ENCODE results near the gene MESP2. TPM values are rescaled to one million over a fixed set of nuclear protein-coding genes. Genes with fewer than 3 reads are reported as not detected.
A peak's percentile ranks its signal among the peaks of the same experiment; 100 is the strongest.
"Not testable (repeated sequence)": the region's sequence is repeated elsewhere in the genome, so short reads cannot be mapped to it uniquely, and the experiment has no call there.

The MESP2 gene
- total RNA-seq, 1 donor from 2014 or later: not detected

DNA sequence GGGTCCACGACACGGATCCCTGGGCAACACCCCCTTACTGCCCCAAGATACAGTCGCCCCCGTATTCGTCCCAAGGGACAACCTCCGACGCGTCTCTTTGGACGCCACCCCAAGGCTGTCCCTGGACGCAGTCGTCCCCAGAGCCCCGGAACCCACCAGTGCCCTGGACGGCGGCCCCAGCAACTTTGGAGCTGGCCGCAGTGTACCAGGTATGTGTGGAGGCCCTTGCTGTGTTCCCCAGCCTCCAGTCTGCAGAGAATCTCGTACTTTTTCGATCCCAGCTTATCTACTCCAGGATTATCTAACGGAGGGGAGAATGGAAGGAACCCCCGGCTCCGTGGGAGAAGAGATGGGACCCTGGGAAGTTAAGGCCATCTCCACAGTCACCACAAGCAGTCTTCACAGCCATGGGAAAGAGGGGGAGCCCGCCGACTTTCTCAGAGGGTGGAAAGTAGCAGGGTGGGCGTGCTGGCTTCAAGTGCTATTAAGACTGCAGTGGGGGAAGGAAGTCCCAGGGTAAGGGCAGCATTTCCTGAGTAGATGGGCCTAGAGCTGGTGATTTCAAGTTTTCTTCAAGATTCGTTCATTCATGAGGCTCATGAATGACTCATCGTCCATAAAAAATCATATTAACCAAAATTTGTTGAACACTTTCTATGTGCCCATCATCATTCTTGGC, 1.1 kb downstream of the MESP2 start:
- H3K4me3 ChIP-seq (ENCODE audit: low read length in 3 of 3): peak overlapping the region in 1 of 3 donors; percentile 66
- H3K36me3 ChIP-seq (ENCODE audit: control insufficient read depth in 3 of 3, insufficient read depth in 3 of 3, low read length in 3 of 3): no peaks in the 10 kb centered on the region
- H3K27ac ChIP-seq (ENCODE audit: low read depth, low read length): no peak overlapping the region
- H3K4me1 ChIP-seq (ENCODE audit: control insufficient read depth in 3 of 3, insufficient read depth in 3 of 3, low read length in 3 of 3): peaks cover 3 to 11% (median 4%) of the 10 kb centered on the region in 3 donors
- H3K9ac ChIP-seq (ENCODE audit: low read depth in 1 of 3, low read length in 3 of 3): peak overlapping the region in 1 of 3 donors; percentile 79
- H3K27me3 ChIP-seq (ENCODE audit: control insufficient read depth in 3 of 3, insufficient read depth in 3 of 3, low read length in 3 of 3): no peaks in the 10 kb centered on the region
- H3K9me3 ChIP-seq (ENCODE audit: control insufficient read depth in 3 of 3, low read length in 3 of 3): no peaks in the 10 kb centered on the region

- Histone ChIP-seq H3K36me3 (ENCODE audit: control insufficient read depth in 3 of 3, insufficient read depth in 3 of 3, low read length in 3 of 3) (no peaks in the 10 kb centered on the region), H3K4me3 (ENCODE audit: low read length in 3 of 3) (no peak overlapping the region), H3K4me1 (ENCODE audit: control insufficient read depth in 3 of 3, insufficient read depth in 3 of 3, low read length in 3 of 3) (peaks cover 3 to 11% (median 4%) of the 10 kb centered on the region in 3 donors), H3K9me3 (ENCODE audit: control insufficient read depth in 3 of 3, low read length in 3 of 3) (no peaks in the 10 kb centered on the region), H3K9ac (ENCODE audit: low read depth in 1 of 3, low read length in 3 of 3) (no peak overlapping the region), H3K27ac (ENCODE audit: low read depth, low read length) (no peak overlapping the region), H3K27me3 (ENCODE audit: control insufficient read depth in 3 of 3, insufficient read depth in 3 of 3, low read length in 3 of 3) (no peaks in the 10 kb centered on the region)
Measured at GRCh38 chr15:89777782-89778380, 1.7 kb downstream of the MESP2 start.

- H3K4me1 ChIP-seq (ENCODE audit: control insufficient read depth in 3 of 3, insufficient read depth in 3 of 3, low read length in 3 of 3): peaks cover 3 to 11% (median 4%) of the 10 kb centered on the region in 3 donors
- H3K27ac ChIP-seq (ENCODE audit: low read depth, low read length): no peak overlapping the region
- H3K36me3 ChIP-seq (ENCODE audit: control insufficient read depth in 3 of 3, insufficient read depth in 3 of 3, low read length in 3 of 3): no peaks in the 10 kb centered on the region
- no peak overlapping the region for H3K9ac ChIP-seq (ENCODE audit: low read depth in 1 of 3, low read length in 3 of 3)
- no peaks in the 10 kb centered on the region for H3K27me3 ChIP-seq (ENCODE audit: control insufficient read depth in 3 of 3, insufficient read depth in 3 of 3, low read length in 3 of 3)
- H3K4me3 ChIP-seq (ENCODE audit: low read length in 3 of 3): no peak overlapping the region
- H3K9me3 ChIP-seq (ENCODE audit: control insufficient read depth in 3 of 3, low read length in 3 of 3): no peaks in the 10 kb centered on the region
Measured at GRCh38 chr15:89778861-89779260, 2.7 kb downstream of the MESP2 start.

DNA sequence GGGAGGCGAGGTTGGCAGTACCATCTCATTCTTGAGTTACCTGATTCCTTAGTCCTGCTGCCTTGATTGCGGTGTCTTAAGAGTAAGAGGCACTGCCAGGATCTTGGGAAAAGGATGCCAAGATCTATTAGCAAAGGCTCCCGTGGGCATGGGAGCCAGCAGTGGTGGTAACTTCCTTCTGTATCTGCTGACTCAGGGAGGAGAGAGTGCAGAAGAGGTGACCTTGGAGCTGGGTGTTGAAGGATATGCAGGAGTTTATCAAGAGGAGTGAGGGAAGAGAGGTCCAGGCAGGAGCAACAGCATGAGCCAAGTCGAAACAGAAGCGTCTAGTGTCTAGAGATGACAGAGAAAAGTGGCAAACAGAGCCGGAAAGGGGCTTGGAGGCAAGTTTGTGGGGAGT, 4.5 kb downstream of the MESP2 start:
- H3K9me3 ChIP-seq (ENCODE audit: control insufficient read depth in 3 of 3, low read length in 3 of 3): no peaks in the 10 kb centered on the region
- no peak overlapping the region for H3K9ac ChIP-seq (ENCODE audit: low read depth in 1 of 3, low read length in 3 of 3)
- H3K4me3 ChIP-seq (ENCODE audit: low read length in 3 of 3): no peak overlapping the region
- H3K27me3 ChIP-seq (ENCODE audit: control insufficient read depth in 3 of 3, insufficient read depth in 3 of 3, low read length in 3 of 3): no peaks in the 10 kb centered on the region
- peaks cover 3 to 11% (median 4%) of the 10 kb centered on the region in 3 donors for H3K4me1 ChIP-seq (ENCODE audit: control insufficient read depth in 3 of 3, insufficient read depth in 3 of 3, low read length in 3 of 3)
- no peak overlapping the region for H3K27ac ChIP-seq (ENCODE audit: low read depth, low read length)
- no peaks in the 10 kb centered on the region for H3K36me3 ChIP-seq (ENCODE audit: control insufficient read depth in 3 of 3, insufficient read depth in 3 of 3, low read length in 3 of 3)

- Histone ChIP-seq H3K9ac (ENCODE audit: low read depth in 1 of 3, low read length in 3 of 3) (no peak overlapping the region), H3K4me3 (ENCODE audit: low read length in 3 of 3) (no peak overlapping the region), H3K27me3 (ENCODE audit: control insufficient read depth in 3 of 3, insufficient read depth in 3 of 3, low read length in 3 of 3) (no peaks in the 10 kb centered on the region), H3K9me3 (ENCODE audit: control insufficient read depth in 3 of 3, low read length in 3 of 3) (no peaks in the 10 kb centered on the region), H3K4me1 (ENCODE audit: control insufficient read depth in 3 of 3, insufficient read depth in 3 of 3, low read length in 3 of 3) (peaks cover 2 to 11% (median 4%) of the 10 kb centered on the region in 3 donors), H3K27ac (ENCODE audit: low read depth, low read length) (no peak overlapping the region), H3K36me3 (ENCODE audit: control insufficient read depth in 3 of 3, insufficient read depth in 3 of 3, low read length in 3 of 3) (no peaks in the 10 kb centered on the region)
Measured at GRCh38 chr15:89781055-89781454, 4.9 kb downstream of the MESP2 start.

GRCh38 chr15:89781891-89782618, 5.9 kb downstream of the MESP2 start:
- Histone ChIP-seq H3K36me3 (ENCODE audit: control insufficient read depth in 3 of 3, insufficient read depth in 3 of 3, low read length in 3 of 3) (no peaks in the 10 kb centered on the region), H3K9me3 (ENCODE audit: control insufficient read depth in 3 of 3, low read length in 3 of 3) (no peaks in the 10 kb centered on the region), H3K9ac (ENCODE audit: low read depth in 1 of 3, low read length in 3 of 3) (no peak overlapping the region), H3K27me3 (ENCODE audit: control insufficient read depth in 3 of 3, insufficient read depth in 3 of 3, low read length in 3 of 3) (no peaks in the 10 kb centered on the region), H3K4me3 (ENCODE audit: low read length in 3 of 3) (no peak overlapping the region), H3K4me1 (ENCODE audit: control insufficient read depth in 3 of 3, insufficient read depth in 3 of 3, low read length in 3 of 3) (peaks cover 0 to under 1% (median 0%) of the 10 kb centered on the region in 3 donors), H3K27ac (ENCODE audit: low read depth, low read length) (no peak overlapping the region)

DNA sequence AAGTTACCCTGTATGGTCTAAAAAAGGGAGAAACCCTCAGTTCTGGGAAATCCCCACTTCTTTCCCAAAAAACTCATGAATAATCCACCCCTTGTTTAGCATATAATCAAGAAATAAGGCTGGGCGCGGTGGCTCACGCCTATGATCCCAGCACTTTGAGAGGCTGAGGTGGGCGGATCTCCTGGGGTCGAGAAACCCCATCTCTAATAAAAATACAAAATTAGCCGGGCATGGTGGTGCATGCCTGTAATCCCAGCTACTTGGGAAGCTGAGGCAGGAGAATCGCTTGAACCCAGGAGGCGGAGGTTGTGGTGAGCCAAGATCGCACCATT, 6.5 kb downstream of the MESP2 start:
- not testable (repeated sequence) for H3K27ac ChIP-seq (ENCODE audit: low read depth, low read length); H3K9me3 ChIP-seq (ENCODE audit: control insufficient read depth in 3 of 3, low read length in 3 of 3); H3K4me3 ChIP-seq (ENCODE audit: low read length in 3 of 3); H3K4me1 ChIP-seq (ENCODE audit: control insufficient read depth in 3 of 3, insufficient read depth in 3 of 3, low read length in 3 of 3); H3K27me3 ChIP-seq (ENCODE audit: control insufficient read depth in 3 of 3, insufficient read depth in 3 of 3, low read length in 3 of 3); H3K9ac ChIP-seq (ENCODE audit: low read depth in 1 of 3, low read length in 3 of 3); H3K36me3 ChIP-seq (ENCODE audit: control insufficient read depth in 3 of 3, insufficient read depth in 3 of 3, low read length in 3 of 3)

DNA sequence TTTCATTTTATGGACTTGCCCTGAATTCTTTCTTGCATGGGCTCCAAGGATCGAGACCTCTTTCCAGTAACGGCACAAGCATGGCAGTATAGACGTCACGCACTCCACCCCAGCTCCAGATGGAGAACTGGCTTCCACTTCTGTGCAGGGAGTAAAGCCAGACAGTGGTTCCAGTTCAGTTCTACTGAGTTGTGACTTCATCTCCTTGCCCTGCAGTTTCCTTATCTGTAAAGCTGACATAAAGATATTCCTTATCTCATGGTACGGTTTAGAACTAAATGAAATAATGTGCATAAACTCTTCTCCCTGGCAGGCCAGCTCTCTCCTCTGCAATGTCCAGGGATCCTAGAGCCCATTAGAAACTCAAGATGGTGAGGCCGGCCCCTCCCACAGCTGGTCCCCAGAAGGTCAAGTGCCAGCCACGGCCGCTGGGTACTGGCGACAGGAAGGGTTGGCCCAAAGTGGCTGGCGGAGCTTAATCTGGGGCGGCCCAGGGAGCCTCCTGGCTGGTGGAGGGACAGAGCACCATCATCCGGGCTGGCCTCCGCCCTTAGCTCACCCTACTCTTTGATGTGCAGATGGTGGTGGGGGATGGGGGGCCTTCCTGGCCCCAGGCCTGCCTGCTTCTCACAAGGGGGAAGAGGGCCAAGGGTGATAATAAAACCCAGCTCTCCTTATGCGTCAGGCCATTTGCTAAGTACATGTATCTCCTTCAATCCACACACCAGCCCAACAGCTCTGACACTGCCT, 7.2 kb downstream of the MESP2 start:
- no peak overlapping the region for H3K27ac ChIP-seq (ENCODE audit: low read depth, low read length)
- no peaks in the 10 kb centered on the region for H3K27me3 ChIP-seq (ENCODE audit: control insufficient read depth in 3 of 3, insufficient read depth in 3 of 3, low read length in 3 of 3)
- H3K4me1 ChIP-seq (ENCODE audit: control insufficient read depth in 3 of 3, insufficient read depth in 3 of 3, low read length in 3 of 3): no peaks in the 10 kb centered on the region
- no peaks in the 10 kb centered on the region for H3K9me3 ChIP-seq (ENCODE audit: control insufficient read depth in 3 of 3, low read length in 3 of 3)
- H3K9ac ChIP-seq (ENCODE audit: low read depth in 1 of 3, low read length in 3 of 3): no peak overlapping the region
- H3K4me3 ChIP-seq (ENCODE audit: low read length in 3 of 3): no peak overlapping the region
- no peaks in the 10 kb centered on the region for H3K36me3 ChIP-seq (ENCODE audit: control insufficient read depth in 3 of 3, insufficient read depth in 3 of 3, low read length in 3 of 3)

DNA sequence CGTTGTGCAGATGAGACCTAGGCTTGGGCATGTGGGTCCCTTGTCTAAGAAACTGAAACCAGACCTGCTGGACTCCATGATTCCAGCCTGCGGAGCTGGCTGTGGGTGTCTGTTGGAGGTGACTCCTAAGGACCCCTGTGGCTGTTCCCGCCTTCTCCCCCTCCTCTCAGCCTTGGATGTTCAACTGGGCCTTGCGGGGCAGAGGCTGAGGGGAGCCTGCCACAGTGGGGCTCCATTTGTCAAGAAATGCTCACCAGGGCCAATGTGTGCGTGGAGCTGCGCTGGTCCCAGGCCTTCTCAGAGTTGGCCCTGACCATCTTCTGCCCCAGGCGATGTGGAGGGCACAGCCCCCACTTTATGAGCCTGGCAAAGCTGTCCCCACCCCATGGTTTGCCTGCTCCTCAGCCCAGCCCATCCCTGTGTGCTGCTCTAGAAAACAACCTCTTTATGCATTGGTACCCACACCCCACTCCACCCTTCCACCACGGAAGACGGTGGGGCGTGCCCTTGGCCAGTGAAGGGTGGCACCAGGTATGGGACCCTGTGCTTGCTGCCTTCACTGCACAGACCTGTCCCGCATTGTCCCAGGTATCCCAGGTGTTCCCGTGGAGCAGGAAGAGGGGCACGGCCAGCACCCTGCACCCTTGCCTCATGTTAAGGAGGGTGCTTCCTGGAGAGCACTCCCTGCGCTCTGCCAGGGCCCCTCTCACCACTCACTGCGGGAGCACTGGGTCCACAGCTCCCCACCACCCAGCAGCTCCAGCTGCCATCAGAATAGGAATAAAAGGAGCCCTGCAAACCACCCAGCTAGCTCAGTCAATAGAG, 7.9 kb downstream of the MESP2 start:
- Histone ChIP-seq H3K27me3 (ENCODE audit: control insufficient read depth in 3 of 3, insufficient read depth in 3 of 3, low read length in 3 of 3) (no peaks in the 10 kb centered on the region), H3K9ac (ENCODE audit: low read depth in 1 of 3, low read length in 3 of 3) (no peak overlapping the region), H3K4me1 (ENCODE audit: control insufficient read depth in 3 of 3, insufficient read depth in 3 of 3, low read length in 3 of 3) (no peaks in the 10 kb centered on the region), H3K9me3 (ENCODE audit: control insufficient read depth in 3 of 3, low read length in 3 of 3) (no peaks in the 10 kb centered on the region), H3K4me3 (ENCODE audit: low read length in 3 of 3) (no peak overlapping the region), H3K27ac (ENCODE audit: low read depth, low read length) (no peak overlapping the region), H3K36me3 (ENCODE audit: control insufficient read depth in 3 of 3, insufficient read depth in 3 of 3, low read length in 3 of 3) (no peaks in the 10 kb centered on the region)
